ENCODE measurements around the gene CAMTA1.

The CAMTA1 gene

DNA sequence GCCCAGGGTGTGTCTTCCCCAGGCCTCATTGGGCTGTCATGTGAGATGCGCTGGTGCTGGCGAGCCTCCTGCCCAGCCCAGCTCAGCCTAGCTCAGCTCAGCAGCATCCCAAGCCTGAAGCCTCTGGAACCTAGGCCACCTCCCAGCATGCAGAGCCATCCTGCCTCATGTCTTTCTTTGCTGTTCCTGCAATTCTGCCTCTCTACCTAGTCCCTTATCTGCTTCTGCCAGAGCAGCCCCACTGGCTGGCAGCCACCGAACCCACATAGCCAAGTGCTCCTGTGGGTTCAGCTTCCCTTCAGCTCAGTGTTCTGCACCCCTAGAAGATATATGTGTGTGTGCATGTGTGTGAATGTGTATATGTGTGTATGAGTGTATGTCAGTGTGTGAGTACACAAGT lies 694.3 kb downstream of the CAMTA1 start:
- TF ChIP-seq Cebpa-rat (IDR thresholded peaks at IDR 0.05): no peak
- Histone ChIP-seq H3K27me3 (no peaks in the 10 kb centered on the region), H3K4me3 (no peak overlapping the region), H3K27ac (no peak overlapping the region), H3K36me3 (no peaks in the 10 kb centered on the region), H3K4me2 (no peak overlapping the region), H4K20me1 (no peaks in the 10 kb centered on the region), H3K4me1 (peaks cover 30% of the 10 kb centered on the region), H3K9ac (no peak overlapping the region), H3K9me3 (no peaks in the 10 kb centered on the region)

DNA sequence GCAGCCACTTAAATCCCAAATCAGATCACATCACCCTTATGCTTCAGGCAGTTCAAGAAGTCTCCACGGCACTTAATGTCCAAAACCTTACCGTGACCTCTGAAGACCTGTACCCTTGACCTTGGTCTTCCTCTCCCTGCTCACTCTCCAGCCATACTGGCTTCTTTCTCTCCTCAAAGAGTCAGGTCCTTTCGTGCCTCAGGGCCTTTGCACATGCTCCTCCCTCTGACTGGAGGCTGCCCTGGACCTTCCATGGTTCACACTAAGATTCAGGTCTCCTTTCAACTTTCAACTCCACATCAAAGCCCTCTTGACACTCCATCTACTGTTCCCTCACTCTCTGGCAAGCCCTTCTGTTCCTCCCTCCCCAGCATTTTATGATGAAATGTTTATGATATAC lies 695.9 kb downstream of the CAMTA1 start:
- Histone ChIP-seq H3K27ac (no peak overlapping the region), H3K4me1 (peaks cover 42% of the 10 kb centered on the region), H4K20me1 (no peaks in the 10 kb centered on the region), H3K9ac (no peak overlapping the region), H3K9me3 (no peaks in the 10 kb centered on the region), H3K36me3 (no peaks in the 10 kb centered on the region), H3K4me3 (no peak overlapping the region), H3K27me3 (no peaks in the 10 kb centered on the region), H3K4me2 (no peak overlapping the region)
- no peak for TF ChIP-seq Cebpa-rat (IDR thresholded peaks at IDR 0.05)

DNA sequence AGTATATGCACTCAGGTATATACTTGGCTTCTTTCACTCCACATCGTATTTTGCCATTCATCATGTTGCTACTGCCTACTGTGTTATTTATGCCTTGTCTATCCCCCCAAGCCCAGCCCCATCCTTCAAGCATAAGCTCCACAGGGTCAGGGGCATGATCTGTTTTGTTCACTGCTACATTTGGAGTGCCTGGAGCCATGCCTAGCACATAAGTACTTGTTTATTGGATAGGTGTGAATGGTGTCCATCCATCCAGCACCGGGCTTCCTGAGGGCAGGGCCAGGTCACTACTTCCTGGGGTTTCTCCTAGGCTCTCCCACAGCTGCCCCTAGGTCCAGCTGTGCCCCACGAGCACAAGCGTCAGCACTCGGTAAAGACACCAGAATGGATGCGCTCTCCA lies 696.8 kb downstream of the CAMTA1 start:
- no peak overlapping the region for H3K27ac ChIP-seq
- H3K27me3 ChIP-seq: no peaks in the 10 kb centered on the region
- no peak overlapping the region for H3K4me2 ChIP-seq
- peaks cover 45% of the 10 kb centered on the region for H3K4me1 ChIP-seq
- TF ChIP-seq Cebpa-rat (IDR thresholded peaks at IDR 0.05): no peak
- H3K9me3 ChIP-seq: no peaks in the 10 kb centered on the region
- no peaks in the 10 kb centered on the region for H4K20me1 ChIP-seq
- H3K36me3 ChIP-seq: no peaks in the 10 kb centered on the region
- no peak overlapping the region for H3K9ac ChIP-seq
- H3K4me3 ChIP-seq: no peak overlapping the region

DNA sequence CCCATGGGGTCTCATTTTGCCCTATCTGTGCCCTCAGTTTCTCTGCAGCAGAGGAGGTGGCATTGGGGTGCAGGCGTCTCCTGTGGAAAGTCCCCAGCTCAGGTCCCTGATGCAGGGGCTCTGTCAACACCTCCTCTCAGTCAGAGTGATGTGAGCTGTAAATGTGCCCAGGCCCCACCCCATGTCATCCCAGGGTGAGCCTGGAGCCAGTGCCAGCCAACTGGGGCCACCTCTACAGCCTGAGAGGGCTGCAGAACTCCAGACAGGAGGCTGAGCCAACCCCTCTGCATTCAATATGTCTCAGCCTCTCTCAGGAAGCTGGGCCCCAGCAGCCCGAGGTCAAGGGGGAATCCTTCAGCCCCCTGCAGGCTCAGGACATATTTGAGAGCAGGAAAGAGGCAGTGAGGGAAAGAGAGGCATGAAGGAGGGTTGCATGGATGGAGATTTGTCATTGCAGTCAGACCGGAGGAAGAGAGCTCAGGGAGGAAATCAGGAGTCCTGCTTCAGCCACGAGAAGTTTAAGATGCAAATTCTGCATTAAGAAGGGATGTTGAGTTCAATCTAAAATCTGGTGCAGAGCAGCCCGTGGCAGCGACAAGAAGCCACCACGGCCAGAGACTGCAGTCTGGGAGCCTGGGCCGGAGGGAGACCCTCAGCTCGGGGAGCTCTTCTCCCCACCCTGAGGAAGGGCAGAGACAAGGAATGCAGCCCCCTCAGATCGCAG lies 697.7 kb downstream of the CAMTA1 start:
- H3K27ac ChIP-seq: 0 out of 2 replicates have a peak overlapping the region, but pooled peaks have one; percentile 4
- H3K4me1 ChIP-seq: peaks cover 45% of the 10 kb centered on the region
- H3K27me3 ChIP-seq: no peaks in the 10 kb centered on the region
- no peak overlapping the region for H3K9ac ChIP-seq
- no peaks in the 10 kb centered on the region for H3K9me3 ChIP-seq
- H3K36me3 ChIP-seq: no peaks in the 10 kb centered on the region
- no peaks in the 10 kb centered on the region for H4K20me1 ChIP-seq
- H3K4me3 ChIP-seq: no peak overlapping the region
- no peak for TF ChIP-seq Cebpa-rat (IDR thresholded peaks at IDR 0.05)
- no peak overlapping the region for H3K4me2 ChIP-seq

DNA sequence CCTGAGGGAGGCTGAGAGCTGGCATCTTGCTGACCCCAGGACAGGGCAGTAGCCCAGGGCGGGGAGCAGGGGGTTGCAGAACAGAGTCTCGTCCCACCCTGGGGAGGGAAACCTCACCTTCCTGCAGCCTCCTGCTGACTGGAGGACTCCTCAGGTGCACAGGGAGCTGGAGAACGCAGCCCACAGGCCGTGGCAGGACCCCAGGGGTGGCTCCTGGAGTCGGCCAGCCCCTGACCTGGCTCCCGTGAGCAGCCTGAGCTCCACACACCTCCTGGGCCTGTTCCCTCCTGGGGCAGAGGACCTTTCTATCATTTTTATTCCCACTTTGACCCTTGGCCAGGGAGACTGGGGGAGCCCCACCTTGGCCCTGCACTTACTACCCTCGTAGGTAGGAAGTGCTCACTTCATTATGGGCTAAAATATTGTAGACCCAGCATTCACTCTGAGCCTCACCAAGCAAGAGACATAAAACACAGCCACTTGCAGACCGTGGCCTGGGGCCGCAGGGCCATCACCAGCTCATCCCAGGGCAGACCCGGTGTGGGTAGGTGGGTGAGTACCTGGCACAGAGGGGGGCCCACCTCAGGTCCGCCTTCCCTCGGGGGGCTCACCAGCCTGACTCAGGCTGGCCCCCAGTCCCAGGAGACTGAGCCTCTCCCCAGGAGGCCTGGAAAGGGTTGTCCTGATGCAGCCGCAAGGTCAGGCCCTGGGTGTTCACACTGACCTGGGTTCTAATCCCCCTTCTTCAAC lies 698.6 kb downstream of the CAMTA1 start:
- H3K9me3 ChIP-seq: no peaks in the 10 kb centered on the region
- no peak for TF ChIP-seq Cebpa-rat (IDR thresholded peaks at IDR 0.05)
- H3K27ac ChIP-seq: 0 out of 2 replicates have a peak overlapping the region, but pooled peaks have one; percentile 4
- H4K20me1 ChIP-seq: no peaks in the 10 kb centered on the region
- H3K36me3 ChIP-seq: no peaks in the 10 kb centered on the region
- no peak overlapping the region for H3K4me2 ChIP-seq
- peaks cover 43% of the 10 kb centered on the region for H3K4me1 ChIP-seq
- no peak overlapping the region for H3K4me3 ChIP-seq
- no peak overlapping the region for H3K9ac ChIP-seq
- no peaks in the 10 kb centered on the region for H3K27me3 ChIP-seq

DNA sequence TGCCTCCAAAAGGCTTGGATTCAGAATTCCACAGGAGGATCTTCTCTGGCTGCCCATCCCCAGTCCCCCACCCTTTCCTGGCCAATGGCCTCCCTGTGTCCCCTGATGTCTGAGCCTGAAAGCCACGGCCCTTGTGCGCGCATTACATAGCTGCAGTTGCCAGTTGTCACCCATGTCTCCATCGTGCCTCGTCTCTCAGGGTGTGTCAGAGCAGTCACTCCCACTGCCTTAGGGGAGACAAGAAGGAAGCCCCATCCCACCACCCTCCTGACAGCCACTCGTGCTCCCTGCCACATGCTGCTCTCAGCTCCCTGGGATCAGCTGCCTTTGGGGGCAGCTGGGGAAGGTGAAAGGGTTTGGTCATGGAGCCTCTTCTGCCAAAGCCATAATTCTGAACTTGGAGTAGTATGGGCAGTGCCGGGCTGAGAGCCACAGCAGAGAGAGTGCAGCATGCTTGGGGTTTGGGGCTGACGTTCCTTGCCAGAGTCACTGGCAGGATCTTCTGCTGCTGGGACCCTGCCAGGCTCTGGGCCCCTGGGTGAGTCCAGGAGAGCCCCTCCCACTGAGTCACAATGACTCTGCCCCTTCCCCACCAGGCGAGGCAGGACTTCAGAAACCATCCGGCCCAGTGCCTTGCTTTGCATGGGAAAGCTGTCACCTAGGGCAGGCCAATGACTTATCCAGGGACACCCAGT lies 700.0 kb downstream of the CAMTA1 start:
- no peaks in the 10 kb centered on the region for H4K20me1 ChIP-seq
- H3K9me3 ChIP-seq: no peaks in the 10 kb centered on the region
- H3K36me3 ChIP-seq: no peaks in the 10 kb centered on the region
- TF ChIP-seq Cebpa-rat (IDR thresholded peaks at IDR 0.05): no peak
- no peaks in the 10 kb centered on the region for H3K27me3 ChIP-seq
- no peak overlapping the region for H3K9ac ChIP-seq
- H3K4me2 ChIP-seq: peak overlapping the region; percentile 26; the same call in 1 of the 2 replicates
- H3K4me3 ChIP-seq: no peak overlapping the region
- H3K27ac ChIP-seq: no peak overlapping the region
- H3K4me1 ChIP-seq: peaks cover 45% of the 10 kb centered on the region

DNA sequence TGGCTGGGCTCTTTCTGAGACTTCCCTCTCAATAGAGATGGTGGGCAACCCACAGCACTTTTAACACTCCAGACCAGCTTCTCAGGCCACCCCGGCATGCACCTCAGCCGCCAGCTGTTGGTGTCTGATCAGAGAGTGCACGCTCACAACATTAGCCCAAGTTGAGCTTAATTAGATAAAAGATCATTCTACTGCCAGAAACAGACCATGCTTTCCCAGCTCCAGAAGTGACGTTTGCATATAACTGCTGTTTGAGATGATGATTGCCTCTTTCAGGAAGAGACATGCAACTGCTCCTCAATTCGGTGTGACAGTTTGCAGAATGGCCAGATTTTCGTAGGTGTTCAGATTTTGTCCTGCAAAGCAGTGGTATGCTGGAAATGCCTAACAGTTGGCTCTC lies 700.6 kb downstream of the CAMTA1 start:
- Histone ChIP-seq H3K4me1 (peaks cover 45% of the 10 kb centered on the region), H3K4me2 (no peak overlapping the region), H4K20me1 (no peaks in the 10 kb centered on the region), H3K4me3 (no peak overlapping the region), H3K27ac (no peak overlapping the region), H3K9me3 (no peaks in the 10 kb centered on the region), H3K27me3 (no peaks in the 10 kb centered on the region), H3K36me3 (no peaks in the 10 kb centered on the region), H3K9ac (no peak overlapping the region)
- TF ChIP-seq Cebpa-rat (IDR thresholded peaks at IDR 0.05): no peak

DNA sequence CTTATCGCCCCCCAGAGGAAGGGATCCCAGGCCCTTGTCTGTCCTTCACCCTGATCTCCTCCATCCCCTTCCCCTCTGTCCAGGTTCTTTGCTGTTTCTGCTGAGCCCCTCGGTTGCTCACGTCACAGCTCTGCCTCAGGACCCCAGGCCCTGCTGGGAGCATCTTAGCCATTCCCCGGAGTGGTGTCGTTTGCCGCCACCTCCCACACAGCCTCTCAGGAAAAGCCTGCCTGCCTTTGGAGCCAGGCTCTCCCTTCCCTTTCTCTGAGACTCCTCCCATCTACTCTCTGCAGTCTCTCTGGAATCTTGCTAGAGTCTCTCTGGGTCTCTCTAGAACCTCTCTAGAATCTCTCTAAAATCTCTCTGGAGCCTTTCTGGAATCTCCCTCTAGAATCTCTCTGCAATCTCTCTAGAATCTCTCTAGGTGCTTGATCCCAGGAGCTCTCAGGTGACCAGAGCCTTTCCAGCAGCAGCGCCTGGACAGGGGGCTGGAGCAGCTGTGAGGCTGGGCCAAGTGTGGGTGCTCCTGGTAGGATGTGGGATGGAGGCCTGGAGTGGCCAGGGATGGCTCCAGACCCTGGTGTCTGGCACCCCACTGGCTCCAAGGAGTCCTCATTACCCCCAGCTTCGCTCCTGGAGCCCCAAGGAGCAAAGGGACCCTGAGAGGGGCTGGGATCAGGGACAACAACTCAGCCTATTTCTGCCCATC lies 702.7 kb downstream of the CAMTA1 start:
- Histone ChIP-seq H3K4me1 (peaks cover 45% of the 10 kb centered on the region), H3K9me3 (no peaks in the 10 kb centered on the region), H3K4me2 (no peak overlapping the region), H3K36me3 (no peaks in the 10 kb centered on the region), H3K4me3 (no peak overlapping the region), H4K20me1 (no peaks in the 10 kb centered on the region), H3K9ac (no peak overlapping the region), H3K27me3 (no peaks in the 10 kb centered on the region), H3K27ac (no peak overlapping the region)
- TF ChIP-seq Cebpa-rat (IDR thresholded peaks at IDR 0.05): no peak

DNA sequence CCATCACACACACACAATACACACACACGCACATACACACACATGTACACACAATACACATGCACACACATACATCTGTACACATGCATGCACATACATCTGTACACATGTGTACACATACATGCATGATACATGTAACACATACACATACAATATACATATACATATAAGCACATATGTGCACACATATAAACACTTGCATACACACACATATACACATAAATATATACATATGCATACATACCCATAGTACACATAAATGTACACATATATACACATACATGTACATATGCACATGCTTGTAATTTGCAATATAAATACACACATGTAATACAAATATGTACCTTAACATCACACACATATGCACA lies 703.2 kb downstream of the CAMTA1 start:
- H3K36me3 ChIP-seq: no peaks in the 10 kb centered on the region
- TF ChIP-seq Cebpa-rat (IDR thresholded peaks at IDR 0.05): no peak
- H3K27me3 ChIP-seq: no peaks in the 10 kb centered on the region
- H3K4me3 ChIP-seq: no peak overlapping the region
- no peaks in the 10 kb centered on the region for H3K9me3 ChIP-seq
- H3K9ac ChIP-seq: no peak overlapping the region
- no peak overlapping the region for H3K4me2 ChIP-seq
- no peak overlapping the region for H3K27ac ChIP-seq
- peaks cover 44% of the 10 kb centered on the region for H3K4me1 ChIP-seq
- H4K20me1 ChIP-seq: no peaks in the 10 kb centered on the region
